SK-N-DZ (cell line): ENCODE data around the gene HCN1.
A peak's percentile ranks its signal among the peaks of the same experiment; 100 is the strongest.
"Not testable (repeated sequence)": the region's sequence is repeated elsewhere in the genome, so short reads cannot be mapped to it uniquely, and the experiment has no call there.

Source experiments
- DNase-seq: peaks from one replicate; pipeline ENCODE4 v3.0.0-alpha.2; 2015; ENCODE audit warnings: low spot score

HCN1 gene

GRCh38 chr5:45617859-45618416 is 78.2 kb downstream of the HCN1 start:
- DNase-seq, result no peak

GRCh38 chr5:45609661-45610060 is 86.5 kb downstream of the HCN1 start:
- DNase-seq, result no peak

- DNase-seq, result no peak
Observed at GRCh38 chr5:45604092-45604491, 92.1 kb downstream of the HCN1 start.

- no peak for DNase-seq
Observed at GRCh38 chr5:45601424-45601823, 94.8 kb downstream of the HCN1 start.

GRCh38 chr5:45596320-45596719 is 99.9 kb downstream of the HCN1 start:
- DNase-seq, result no peak

- DNase-seq, result not testable (repeated sequence)
Observed at GRCh38 chr5:45586001-45586400, 110.2 kb downstream of the HCN1 start.

- no peak for DNase-seq
Observed at GRCh38 chr5:45578270-45578669, 117.9 kb downstream of the HCN1 start.

GRCh38 chr5:45568813-45569212 is 127.4 kb downstream of the HCN1 start:
- no peak for DNase-seq

GRCh38 chr5:45542421-45542820 is 153.8 kb downstream of the HCN1 start:
- no peak for DNase-seq

GRCh38 chr5:45533663-45534062 is 162.5 kb downstream of the HCN1 start:
- no peak for DNase-seq

GRCh38 chr5:45532826-45533624 is 163.2 kb downstream of the HCN1 start:
- DNase-seq, result peak; percentile 32

GRCh38 chr5:45521067-45521466 is 175.1 kb downstream of the HCN1 start:
- DNase-seq, result no peak

GRCh38 chr5:45512521-45512920 is 183.7 kb downstream of the HCN1 start:
- no peak for DNase-seq

GRCh38 chr5:45509371-45509770 is 186.8 kb downstream of the HCN1 start:
- no peak for DNase-seq

GRCh38 chr5:45508135-45508534 is 188.0 kb downstream of the HCN1 start:
- DNase-seq, result no peak

GRCh38 chr5:45507178-45507577 is 189.0 kb downstream of the HCN1 start:
- no peak for DNase-seq

GRCh38 chr5:45499006-45499405 is 197.2 kb downstream of the HCN1 start:
- not testable (repeated sequence) for DNase-seq

- no peak for DNase-seq
Observed at GRCh38 chr5:45491368-45491767, 204.8 kb downstream of the HCN1 start.

- DNase-seq, result no peak
Observed at GRCh38 chr5:45484781-45485180, 211.4 kb downstream of the HCN1 start.

- DNase-seq, result peak; percentile 17
Observed at GRCh38 chr5:45454114-45454513, 242.1 kb downstream of the HCN1 start.

- not testable (repeated sequence) for DNase-seq
Observed at GRCh38 chr5:45444856-45445255, 251.3 kb downstream of the HCN1 start.

- no peak for DNase-seq
Observed at GRCh38 chr5:45440466-45440865, 255.7 kb downstream of the HCN1 start.

- DNase-seq, result no peak
Observed at GRCh38 chr5:45437752-45438151, 258.4 kb downstream of the HCN1 start.
